Esophagus squamous epithelium (tissue), 4 donors: ENCODE measurements around the gene CKM.

ENCODE experiments used
- POLR2A ChIP-seq, 4 donors: fragments of 450-650 bp; IDR thresholded peaks; one replicate each; pipeline ENCODE4 v1.6.1; 2017; ENCODE audit warnings: antibody characterized with exemption in 4 of 4, mild to moderate bottlenecking in 4 of 4, moderate library complexity in 3 of 4
- TF ChIP-seq, protein P1 (sequence below), 6 experiments: fragments of 450-650 bp in 4 of 6; fragments of 200-600 bp in 2 of 6; sonication (generic) in 2 of 6; IDR thresholded peaks; one replicate each; pipeline ENCODE4 v1.5.1; 2016 to 2019; ENCODE audit warnings: antibody characterized with exemption in 6 of 6, mild to moderate bottlenecking in 4 of 6, moderate library complexity in 4 of 6

DNA sequence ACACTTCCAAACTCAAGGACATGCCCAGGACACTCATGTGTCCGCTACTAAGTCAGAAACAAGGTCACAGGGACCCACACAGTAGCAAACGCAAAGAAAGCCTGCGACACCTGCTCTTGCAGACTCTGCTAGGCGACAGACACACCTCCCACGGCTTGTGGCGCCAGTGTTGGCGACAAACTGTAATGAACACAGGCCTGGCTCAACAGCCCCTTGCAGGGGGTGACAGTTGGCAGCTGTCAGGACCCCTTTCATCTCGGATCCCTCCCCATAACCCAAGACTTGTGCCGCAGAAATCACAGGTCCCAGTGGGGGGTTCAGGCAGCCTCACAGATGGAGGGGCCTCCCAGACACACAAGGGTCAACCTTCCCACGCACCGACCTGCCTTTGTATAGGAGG, 364 bp downstream of the CKM start:
- TF ChIP-seq, protein P1, sequence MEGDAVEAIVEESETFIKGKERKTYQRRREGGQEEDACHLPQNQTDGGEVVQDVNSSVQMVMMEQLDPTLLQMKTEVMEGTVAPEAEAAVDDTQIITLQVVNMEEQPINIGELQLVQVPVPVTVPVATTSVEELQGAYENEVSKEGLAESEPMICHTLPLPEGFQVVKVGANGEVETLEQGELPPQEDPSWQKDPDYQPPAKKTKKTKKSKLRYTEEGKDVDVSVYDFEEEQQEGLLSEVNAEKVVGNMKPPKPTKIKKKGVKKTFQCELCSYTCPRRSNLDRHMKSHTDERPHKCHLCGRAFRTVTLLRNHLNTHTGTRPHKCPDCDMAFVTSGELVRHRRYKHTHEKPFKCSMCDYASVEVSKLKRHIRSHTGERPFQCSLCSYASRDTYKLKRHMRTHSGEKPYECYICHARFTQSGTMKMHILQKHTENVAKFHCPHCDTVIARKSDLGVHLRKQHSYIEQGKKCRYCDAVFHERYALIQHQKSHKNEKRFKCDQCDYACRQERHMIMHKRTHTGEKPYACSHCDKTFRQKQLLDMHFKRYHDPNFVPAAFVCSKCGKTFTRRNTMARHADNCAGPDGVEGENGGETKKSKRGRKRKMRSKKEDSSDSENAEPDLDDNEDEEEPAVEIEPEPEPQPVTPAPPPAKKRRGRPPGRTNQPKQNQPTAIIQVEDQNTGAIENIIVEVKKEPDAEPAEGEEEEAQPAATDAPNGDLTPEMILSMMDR (IDR thresholded peaks at IDR 0.05): no peak
- TF ChIP-seq POLR2A (IDR thresholded peaks at IDR 0.05): no peak
